HepG2 (cell line): ENCODE measurements around the gene RGS11. TPM values are rescaled to one million over a fixed set of nuclear protein-coding genes. Genes with fewer than 3 reads are reported as not detected.
"Not testable (repeated sequence)": the region's sequence is repeated elsewhere in the genome, so short reads cannot be mapped to it uniquely, and the experiment has no call there.

Source experiments
- ATAC-seq: fragments of 200-7000 bp; cut with Tn5 transposase; 3 replicates; pipeline ENCODE4 v1.9.1; 2020; ENCODE audit warnings: mild to moderate bottlenecking, moderate library complexity
- BruUV-seq: library from RNA; stranded (reverse); fragments of 400-500 nt; replicated peaks from 2 replicates; lab custom pipeline; 2021; lab: Mats Ljungman, UMichigan
- CTCF ChIA-PET: fragments of 300-600 bp; formaldehyde crosslinking; extraction: SDS; loops from one replicate; lab custom pipeline; 2021; ENCODE audit warnings: low total read pairs, inconsistent platforms, low intra/inter-chr PET ratio; lab: Yijun Ruan, JAX
- POLR2A ChIA-PET: fragments of 350-600 bp; sonication (Branson Sonifier 250); formaldehyde crosslinking; loops from one replicate; lab custom pipeline; 2020; ENCODE audit warnings: antibody characterized with exemption, inconsistent platforms; lab: Yijun Ruan, JAX
- DNase-seq: peaks from one replicate; pipeline ENCODE4 v3.0.0-alpha.2; 2015; ENCODE audit warnings: low spot score
- FAIRE-seq: peaks from 3 replicates; lab custom pipeline; 2011; peaks lifted over from hg19 to GRCh38; lab: Jason Lieb, UNC
- H2AFZ ChIP-seq: one replicate; pipeline ENCODE4 v1.6.1; 2011; ENCODE audit warnings: low read length, inconsistent platforms
- H3K27ac ChIP-seq: fragments of 300-600 bp; 3 replicates; pipeline ENCODE4 v1.8.0; 2011; ENCODE audit warnings: mixed run types, mild to moderate bottlenecking, mixed read lengths, low read length, inconsistent platforms; ENCODE audit not compliant: insufficient read depth; ENCODE audit errors: extremely low read length
- H3K27me3 ChIP-seq, 2 experiments: fragments of 200-600 bp in 1 of 2; 2 replicates in 1 of 2; 3 replicates in 1 of 2; pipeline versions ENCODE4 v1.6.0 to v1.8.0; 2011; ENCODE audit warnings: low read length in 2 of 2, mild to moderate bottlenecking in 2 of 2, moderate library complexity in 2 of 2, inconsistent platforms in 1 of 2; ENCODE audit not compliant: insufficient read depth in 2 of 2, control insufficient read depth in 1 of 2
- H3K36me3 ChIP-seq, 2 experiments: fragments of 200-600 bp in 1 of 2; replicated peaks in 1 of 2; 2 replicates in 1 of 2; 3 replicates in 1 of 2; pipeline versions ENCODE4 v1.5.1 to v1.8.0; 2011; ENCODE audit warnings: low read length in 2 of 2, inconsistent platforms in 1 of 2; ENCODE audit not compliant: insufficient read depth in 2 of 2, control insufficient read depth in 1 of 2
- H3K4me1 ChIP-seq: 2 replicates; pipeline ENCODE4 v1.5.1; 2012; ENCODE audit warnings: low read length, inconsistent platforms; ENCODE audit not compliant: insufficient read depth
- H3K4me2 ChIP-seq: 2 replicates; pipeline ENCODE4 v1.6.0; 2011; ENCODE audit warnings: low read depth, low read length, inconsistent platforms
- H3K4me3 ChIP-seq, 3 experiments: fragments of 200-600 bp in 1 of 3; sonication (generic), shearing (Covaris generic) in 1 of 3; replicated peaks in 1 of 3; 2 replicates each; pipeline ENCODE4 v1.5.1; 2011 to 2016; ENCODE audit warnings: low read length in 3 of 3, inconsistent platforms in 2 of 3, low read depth in 2 of 3, mild to moderate bottlenecking in 2 of 3, control low read depth in 1 of 3, mixed read lengths in 1 of 3; ENCODE audit not compliant: insufficient read depth in 1 of 3
- H3K79me2 ChIP-seq: one replicate; pipeline ENCODE4 v1.6.1; 2011; ENCODE audit warnings: low read length, inconsistent platforms; ENCODE audit not compliant: insufficient read depth
- H3K9ac ChIP-seq: 2 replicates; pipeline ENCODE4 v1.6.0; 2011; ENCODE audit warnings: mild to moderate bottlenecking, low read depth, low read length, inconsistent platforms; ENCODE audit not compliant: insufficient read depth
- H3K9me3 ChIP-seq: 2 replicates; pipeline ENCODE4 v1.5.1; 2012; ENCODE audit warnings: mild to moderate bottlenecking, low read length
- H4K20me1 ChIP-seq: 2 replicates; pipeline ENCODE4 v1.6.0; 2011; ENCODE audit warnings: inconsistent platforms, mild to moderate bottlenecking, low read length, moderate library complexity; ENCODE audit not compliant: insufficient read depth
- NFE2L2 ChIP-seq: fragments of 150-350 bp; IDR thresholded peaks from 2 replicates; pipeline ENCODE4 v1.6.1; 2014; ENCODE audit warnings: low read length
- PLRG1 ChIP-seq: fragments of 450-650 bp; conservative IDR thresholded peaks from 2 replicates; pipeline ENCODE4 v1.6.1; 2016
- SRY ChIP-seq: sonication (generic); formaldehyde crosslinking; IDR thresholded peaks from 2 replicates; pipeline ENCODE4 v1.8.0; 2022; ENCODE audit warnings: mild to moderate bottlenecking, missing genetic modification reagents
- WIZ ChIP-seq: sonication (generic); formaldehyde crosslinking; IDR thresholded peaks from 2 replicates; pipeline ENCODE4 v1.5.1; 2020; ENCODE audit warnings: mild to moderate bottlenecking, missing genetic modification reagents
- ZNF652 ChIP-seq: IDR thresholded peaks from 2 replicates; pipeline ENCODE4 v1.6.1; 2016; ENCODE audit warnings: low read depth, borderline replicate concordance
- ZNF879 ChIP-seq: sonication (generic); formaldehyde crosslinking; IDR thresholded peaks from 2 replicates; pipeline ENCODE4 v1.8.1; 2023; ENCODE audit warnings: missing genetic modification reagents
- WGBS: methylation state at CpG from one replicate; pipeline ENCODE4 v1.1.6; 2017; ENCODE audit warnings: low lambda C conversion rate; 5-methylcytosine and 5-hydroxymethylcytosine counted together
- in situ Hi-C: cut with HindIII; loops from 2 replicates; pipeline ENCODE4 v1.10.0; 2017; ENCODE audit warnings: low pct_unique_long_range_greater_than_20kb; ENCODE audit not compliant: extremely low pct_ligation_motif_present
- intact Hi-C: fragments of 100-400 bp; cut with micrococcal nuclease; formaldehyde crosslinking; loops from one replicate; pipeline ENCODE4 v1.10.0; 2022; ENCODE audit not compliant: unreplicated experiment
- polyA plus RNA-seq, 8 experiments: library from polyadenylated mRNA; depleted of rRNA in 3 of 8; stranded (reverse) in 7 of 8; unstranded in 1 of 8; fragments of >200 nt; fragmentation: Illumina TruSeq in 4 of 8; extraction: Trizol in 4 of 8; gene quantifications; 2 replicates each; pipeline versions ENCODE4 v1.2.1 to v1.2.3, GENCODE V29; 2011 to 2016; ENCODE audit warnings: low read depth in 4 of 8, missing spikeins in 1 of 8, mixed read lengths in 1 of 8; ENCODE audit not compliant: insufficient read depth in 1 of 8
- total RNA-seq, 5 experiments: library from RNA; depleted of rRNA; stranded (reverse); fragments of >200 nt; fragmentation: Illumina TruSeq; extraction: Trizol; gene quantifications; 2 replicates each; pipeline ENCODE4 v1.2.3, GENCODE V29; 2016; ENCODE audit warnings: low read depth in 1 of 5
- TF ChIP-seq, protein P1 (sequence below): IDR thresholded peaks from 2 replicates; pipeline ENCODE4 v1.6.1; 2018; ENCODE audit warnings: missing genetic modification reagents
- TF ChIP-seq, protein P2 (sequence below): sonication (generic); formaldehyde crosslinking; IDR thresholded peaks from 2 replicates; pipeline ENCODE4 v1.4.0; 2020; ENCODE audit warnings: mild to moderate bottlenecking, low read depth, missing genetic modification reagents
- TF ChIP-seq, protein P3 (sequence below): sonication (generic); formaldehyde crosslinking; IDR thresholded peaks from 2 replicates; pipeline ENCODE4 v1.5.1; 2020; ENCODE audit warnings: missing genetic modification reagents, mild to moderate bottlenecking, borderline replicate concordance
- TF ChIP-seq, protein P4 (sequence below): sonication (generic); formaldehyde crosslinking; IDR thresholded peaks from 2 replicates; pipeline ENCODE4 v1.9.0; 2021; ENCODE audit warnings: missing genetic modification reagents, borderline replicate concordance

Gene RGS11
- total and polyA plus RNA-seq, 2 of the 13 experiments (the other 11 are each of a cell fraction or from before 2014, with no cell fraction given) = 0.11 TPM; not detected in 1

DNA sequence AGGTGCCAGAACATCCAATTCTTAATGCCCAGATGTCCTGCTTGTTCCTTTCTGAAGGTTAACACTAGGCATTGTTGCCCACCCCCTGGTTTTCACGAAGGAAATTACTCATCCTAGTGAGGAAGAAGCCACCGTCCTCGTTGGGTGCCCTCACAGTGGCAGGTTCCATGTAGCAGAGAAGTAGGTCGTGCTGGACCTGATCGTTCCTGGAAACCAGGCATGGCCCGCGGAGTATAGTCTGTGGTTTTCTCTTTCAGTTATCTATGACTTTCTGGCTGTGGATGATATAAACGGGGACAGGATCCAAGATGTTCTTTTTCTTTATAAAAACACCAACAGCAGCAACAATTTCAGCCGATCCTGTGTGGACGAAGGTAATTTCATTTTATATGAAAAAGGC is 16.5 kb downstream of the RGS11 start (continued):
- TF ChIP-seq, protein P1, sequence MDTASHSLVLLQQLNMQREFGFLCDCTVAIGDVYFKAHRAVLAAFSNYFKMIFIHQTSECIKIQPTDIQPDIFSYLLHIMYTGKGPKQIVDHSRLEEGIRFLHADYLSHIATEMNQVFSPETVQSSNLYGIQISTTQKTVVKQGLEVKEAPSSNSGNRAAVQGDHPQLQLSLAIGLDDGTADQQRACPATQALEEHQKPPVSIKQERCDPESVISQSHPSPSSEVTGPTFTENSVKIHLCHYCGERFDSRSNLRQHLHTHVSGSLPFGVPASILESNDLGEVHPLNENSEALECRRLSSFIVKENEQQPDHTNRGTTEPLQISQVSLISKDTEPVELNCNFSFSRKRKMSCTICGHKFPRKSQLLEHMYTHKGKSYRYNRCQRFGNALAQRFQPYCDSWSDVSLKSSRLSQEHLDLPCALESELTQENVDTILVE = no peak
- no peak for TF ChIP-seq NFE2L2

DNA sequence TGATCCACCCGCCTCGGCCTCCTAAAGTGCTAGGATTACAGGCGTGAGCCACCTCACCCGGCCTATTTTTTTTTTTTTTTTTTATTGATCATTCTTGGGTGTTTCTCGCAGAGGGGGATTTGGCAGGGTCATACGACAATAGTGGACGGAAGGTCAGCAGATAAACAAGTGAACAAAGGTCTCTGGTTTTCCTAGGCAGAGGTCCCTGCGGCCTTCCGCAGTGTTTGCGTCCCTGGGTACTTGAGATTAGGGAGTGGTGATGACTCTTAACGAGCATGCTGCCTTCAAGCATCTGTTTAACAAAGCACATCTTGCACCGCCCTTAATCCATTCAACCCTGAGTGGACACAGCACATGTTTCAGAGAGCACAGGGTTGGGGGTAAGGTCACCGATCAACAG is 17.7 kb downstream of the RGS11 start:
- CTCF ChIA-PET, H4K20me1 ChIP-seq, H3K4me2 ChIP-seq, DNase-seq, FAIRE-seq, H2AFZ ChIP-seq, BruUV-seq, H3K4me1 ChIP-seq, H3K9me3 ChIP-seq, in situ Hi-C loops, ATAC-seq, H3K27ac ChIP-seq, H3K9ac ChIP-seq, POLR2A ChIA-PET, intact Hi-C loops, H3K4me3 ChIP-seq, H3K27me3 ChIP-seq, H3K79me2 ChIP-seq: not testable (repeated sequence)
- peaks cover 15 to 33% of the 10 kb centered on the region in 2 experiments; a peak in 4 of 5 replicates for H3K36me3 ChIP-seq
- 94% methylated on average over 11 of the region's 13 CpGs for WGBS

DNA sequence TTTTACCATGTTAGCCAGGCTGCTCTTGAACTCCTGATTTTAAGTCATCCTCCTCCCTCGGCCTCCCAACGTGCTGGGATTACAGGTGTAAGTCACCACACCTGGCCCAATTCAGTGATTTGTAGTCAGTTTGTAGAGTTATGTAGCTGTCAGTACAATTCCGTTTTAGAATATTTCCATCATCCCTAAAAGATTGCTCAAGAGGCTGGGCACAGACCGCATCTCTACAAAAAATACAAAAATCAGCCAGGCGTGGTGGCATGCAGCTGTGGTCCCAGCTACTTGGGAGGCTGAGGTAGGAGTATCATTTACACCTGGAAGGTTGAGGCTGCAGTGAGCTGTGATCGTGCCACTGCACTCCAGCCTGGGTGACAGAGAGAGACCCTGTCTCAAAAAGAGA is 20.6 kb downstream of the RGS11 start:
- H3K9me3 ChIP-seq = no peaks in the 10 kb centered on the region
- H4K20me1 ChIP-seq = no peaks in the 10 kb centered on the region
- H2AFZ ChIP-seq = no peak overlapping the region
- POLR2A ChIA-PET = no interaction called here
- DNase-seq (no peak), ATAC-seq (no peak), FAIRE-seq (no peak)
- H3K79me2 ChIP-seq = no peaks in the 10 kb centered on the region
- no peak overlapping the region for H3K27ac ChIP-seq
- H3K9ac ChIP-seq = no peak overlapping the region
- no peak overlapping the region for H3K4me2 ChIP-seq
- H3K4me1 ChIP-seq = no peaks in the 10 kb centered on the region; the same call in 1 of the 2 replicates
- H3K4me3 ChIP-seq = no peak overlapping the region
- WGBS = 98% methylated on average over 6 of the region's 6 CpGs
- CTCF ChIA-PET = no interaction called here
- no peaks in the 10 kb centered on the region for H3K27me3 ChIP-seq
- in situ Hi-C loops (no loop called here), intact Hi-C loops (no loop called here)
- no TSS peak for BruUV-seq
- peaks cover 9 to 38% of the 10 kb centered on the region in 2 experiments; a peak in 4 of 5 replicates for H3K36me3 ChIP-seq
- TF ChIP-seq ZNF879 (CRISPR knock-in tag) (no peak), ZNF652 (CRISPR knock-in tag) (no peak), PLRG1 (no peak), SRY (CRISPR knock-in tag) (no peak), WIZ (CRISPR knock-in tag) (no peak)
- TF ChIP-seq, protein P2, sequence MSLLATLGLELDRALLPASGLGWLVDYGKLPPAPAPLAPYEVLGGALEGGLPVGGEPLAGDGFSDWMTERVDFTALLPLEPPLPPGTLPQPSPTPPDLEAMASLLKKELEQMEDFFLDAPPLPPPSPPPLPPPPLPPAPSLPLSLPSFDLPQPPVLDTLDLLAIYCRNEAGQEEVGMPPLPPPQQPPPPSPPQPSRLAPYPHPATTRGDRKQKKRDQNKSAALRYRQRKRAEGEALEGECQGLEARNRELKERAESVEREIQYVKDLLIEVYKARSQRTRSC (CRISPR knock-in tag) = no peak
- TF ChIP-seq, protein P3, sequence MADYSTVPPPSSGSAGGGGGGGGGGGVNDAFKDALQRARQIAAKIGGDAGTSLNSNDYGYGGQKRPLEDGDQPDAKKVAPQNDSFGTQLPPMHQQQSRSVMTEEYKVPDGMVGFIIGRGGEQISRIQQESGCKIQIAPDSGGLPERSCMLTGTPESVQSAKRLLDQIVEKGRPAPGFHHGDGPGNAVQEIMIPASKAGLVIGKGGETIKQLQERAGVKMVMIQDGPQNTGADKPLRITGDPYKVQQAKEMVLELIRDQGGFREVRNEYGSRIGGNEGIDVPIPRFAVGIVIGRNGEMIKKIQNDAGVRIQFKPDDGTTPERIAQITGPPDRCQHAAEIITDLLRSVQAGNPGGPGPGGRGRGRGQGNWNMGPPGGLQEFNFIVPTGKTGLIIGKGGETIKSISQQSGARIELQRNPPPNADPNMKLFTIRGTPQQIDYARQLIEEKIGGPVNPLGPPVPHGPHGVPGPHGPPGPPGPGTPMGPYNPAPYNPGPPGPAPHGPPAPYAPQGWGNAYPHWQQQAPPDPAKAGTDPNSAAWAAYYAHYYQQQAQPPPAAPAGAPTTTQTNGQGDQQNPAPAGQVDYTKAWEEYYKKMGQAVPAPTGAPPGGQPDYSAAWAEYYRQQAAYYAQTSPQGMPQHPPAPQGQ (CRISPR knock-in tag) = no peak
- TF ChIP-seq, protein P4, sequence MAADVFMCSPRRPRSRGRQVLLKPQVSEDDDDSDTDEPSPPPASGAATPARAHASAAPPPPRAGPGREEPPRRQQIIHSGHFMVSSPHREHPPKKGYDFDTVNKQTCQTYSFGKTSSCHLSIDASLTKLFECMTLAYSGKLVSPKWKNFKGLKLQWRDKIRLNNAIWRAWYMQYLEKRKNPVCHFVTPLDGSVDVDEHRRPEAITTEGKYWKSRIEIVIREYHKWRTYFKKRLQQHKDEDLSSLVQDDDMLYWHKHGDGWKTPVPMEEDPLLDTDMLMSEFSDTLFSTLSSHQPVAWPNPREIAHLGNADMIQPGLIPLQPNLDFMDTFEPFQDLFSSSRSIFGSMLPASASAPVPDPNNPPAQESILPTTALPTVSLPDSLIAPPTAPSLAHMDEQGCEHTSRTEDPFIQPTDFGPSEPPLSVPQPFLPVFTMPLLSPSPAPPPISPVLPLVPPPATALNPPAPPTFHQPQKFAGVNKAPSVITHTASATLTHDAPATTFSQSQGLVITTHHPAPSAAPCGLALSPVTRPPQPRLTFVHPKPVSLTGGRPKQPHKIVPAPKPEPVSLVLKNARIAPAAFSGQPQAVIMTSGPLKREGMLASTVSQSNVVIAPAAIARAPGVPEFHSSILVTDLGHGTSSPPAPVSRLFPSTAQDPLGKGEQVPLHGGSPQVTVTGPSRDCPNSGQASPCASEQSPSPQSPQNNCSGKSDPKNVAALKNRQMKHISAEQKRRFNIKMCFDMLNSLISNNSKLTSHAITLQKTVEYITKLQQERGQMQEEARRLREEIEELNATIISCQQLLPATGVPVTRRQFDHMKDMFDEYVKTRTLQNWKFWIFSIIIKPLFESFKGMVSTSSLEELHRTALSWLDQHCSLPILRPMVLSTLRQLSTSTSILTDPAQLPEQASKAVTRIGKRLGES (CRISPR knock-in tag) = no peak
